Parathyroid adenoma (tissue), 2 donors: ENCODE data around the gene CPEB2.
"Not testable (repeated sequence)": the region's sequence is repeated elsewhere in the genome, so short reads cannot be mapped to it uniquely, and the experiment has no call there.

Experiments
- H2AFZ ChIP-seq: fragments of 300-600 bp; sonication (generic); one replicate; pipeline ENCODE4 v1.7.0; 2017; ENCODE audit warnings: antibody characterized with exemption, mild to moderate bottlenecking
- H3K27ac ChIP-seq: fragments of 300-600 bp; sonication (generic); one replicate; pipeline ENCODE4 v1.7.0; 2017
- H3K27me3 ChIP-seq: fragments of 300-600 bp; sonication (generic); one replicate; pipeline ENCODE4 v1.7.0; 2017; ENCODE audit warnings: low read length; ENCODE audit not compliant: control insufficient read depth, insufficient read depth
- H3K36me3 ChIP-seq: fragments of 300-600 bp; sonication (generic); one replicate; pipeline ENCODE4 v1.7.0; 2017; ENCODE audit warnings: low read length; ENCODE audit not compliant: control insufficient read depth, insufficient read depth
- H3K4me1 ChIP-seq: fragments of 300-600 bp; sonication (generic); one replicate; pipeline ENCODE4 v1.7.0; 2017; ENCODE audit warnings: control low read depth
- H3K4me2 ChIP-seq: fragments of 300-600 bp; sonication (generic); one replicate; pipeline ENCODE4 v1.7.0; 2017; ENCODE audit warnings: low read length
- H3K4me3 ChIP-seq: fragments of 300-600 bp; sonication (generic); one replicate; pipeline ENCODE4 v1.7.0; 2017; ENCODE audit warnings: low read depth, low read length
- H3K79me2 ChIP-seq: fragments of 300-600 bp; sonication (generic); one replicate; pipeline ENCODE4 v1.7.0; 2017; ENCODE audit warnings: control low read depth
- H3K9ac ChIP-seq: fragments of 300-600 bp; sonication (generic); one replicate; pipeline ENCODE4 v1.7.0; 2017; ENCODE audit warnings: mild to moderate bottlenecking
- H3K9me3 ChIP-seq: fragments of 300-600 bp; sonication (generic); one replicate; pipeline ENCODE4 v1.7.0; 2017; ENCODE audit warnings: low read length; ENCODE audit not compliant: control insufficient read depth
- TF ChIP-seq, protein P1 (sequence below): fragments of 300-600 bp; sonication (generic); IDR thresholded peaks from one replicate; pipeline ENCODE4 v1.7.0; 2017; ENCODE audit warnings: antibody characterized with exemption, mild to moderate bottlenecking
- donor health status: primary hyperparathyroidism.

The CPEB2 gene

DNA sequence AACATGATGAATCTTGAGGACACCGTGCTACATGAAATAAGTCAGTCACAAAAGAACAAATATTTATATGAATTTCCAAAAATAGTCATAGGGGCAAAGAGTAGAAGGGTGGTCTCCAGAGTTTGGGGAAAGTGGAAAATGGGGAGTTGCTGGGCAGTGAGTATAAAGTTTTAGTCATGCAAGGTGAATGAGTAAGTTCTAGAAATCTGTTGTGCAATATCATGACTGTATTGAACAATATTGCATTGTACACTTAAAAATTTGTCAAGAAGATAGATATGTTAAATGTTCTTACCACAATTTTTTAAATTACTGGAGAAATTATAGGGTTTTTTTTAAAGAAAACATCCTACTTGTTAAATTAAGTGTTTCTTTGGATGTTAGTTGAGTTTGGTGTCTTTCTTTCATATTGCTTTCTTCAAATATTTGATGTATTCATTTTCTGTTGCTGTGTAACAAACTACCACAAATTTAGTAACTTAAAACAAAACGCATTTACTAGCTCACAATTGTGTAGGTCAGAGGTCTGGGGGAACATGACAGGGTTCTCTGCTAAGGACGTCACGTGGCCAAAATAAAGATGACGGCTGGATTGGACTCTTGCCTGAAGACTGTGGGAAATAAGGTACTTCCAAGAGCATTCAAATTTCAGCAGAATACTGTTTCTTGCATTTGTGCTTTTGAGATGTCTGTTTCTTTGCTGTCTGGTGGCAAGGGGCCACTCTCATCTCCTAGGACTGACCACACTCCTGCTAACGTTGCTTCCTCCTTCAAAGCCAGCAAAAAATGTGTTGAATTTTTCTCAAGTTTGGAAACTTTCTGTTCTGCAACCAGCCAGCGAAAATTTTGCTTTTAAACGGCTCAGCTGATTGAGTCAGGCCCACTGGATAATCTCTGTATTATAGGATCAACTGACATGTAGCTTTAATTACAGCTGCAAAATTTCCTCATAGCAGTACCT lies 76.7 kb downstream of the CPEB2 start:
- no peaks in the 10 kb centered on the region for H3K36me3 ChIP-seq
- H3K9me3 ChIP-seq: no peaks in the 10 kb centered on the region
- TF ChIP-seq, protein P1, sequence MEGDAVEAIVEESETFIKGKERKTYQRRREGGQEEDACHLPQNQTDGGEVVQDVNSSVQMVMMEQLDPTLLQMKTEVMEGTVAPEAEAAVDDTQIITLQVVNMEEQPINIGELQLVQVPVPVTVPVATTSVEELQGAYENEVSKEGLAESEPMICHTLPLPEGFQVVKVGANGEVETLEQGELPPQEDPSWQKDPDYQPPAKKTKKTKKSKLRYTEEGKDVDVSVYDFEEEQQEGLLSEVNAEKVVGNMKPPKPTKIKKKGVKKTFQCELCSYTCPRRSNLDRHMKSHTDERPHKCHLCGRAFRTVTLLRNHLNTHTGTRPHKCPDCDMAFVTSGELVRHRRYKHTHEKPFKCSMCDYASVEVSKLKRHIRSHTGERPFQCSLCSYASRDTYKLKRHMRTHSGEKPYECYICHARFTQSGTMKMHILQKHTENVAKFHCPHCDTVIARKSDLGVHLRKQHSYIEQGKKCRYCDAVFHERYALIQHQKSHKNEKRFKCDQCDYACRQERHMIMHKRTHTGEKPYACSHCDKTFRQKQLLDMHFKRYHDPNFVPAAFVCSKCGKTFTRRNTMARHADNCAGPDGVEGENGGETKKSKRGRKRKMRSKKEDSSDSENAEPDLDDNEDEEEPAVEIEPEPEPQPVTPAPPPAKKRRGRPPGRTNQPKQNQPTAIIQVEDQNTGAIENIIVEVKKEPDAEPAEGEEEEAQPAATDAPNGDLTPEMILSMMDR: no peak
- no peaks in the 10 kb centered on the region for H3K27me3 ChIP-seq
- no peak overlapping the region for H3K4me3 ChIP-seq
- no peak overlapping the region for H3K9ac ChIP-seq
- no peak overlapping the region for H3K4me2 ChIP-seq
- H2AFZ ChIP-seq: no peak overlapping the region
- no peaks in the 10 kb centered on the region for H3K4me1 ChIP-seq
- peaks cover 2% of the 10 kb centered on the region for H3K79me2 ChIP-seq
- no peak overlapping the region for H3K27ac ChIP-seq

DNA sequence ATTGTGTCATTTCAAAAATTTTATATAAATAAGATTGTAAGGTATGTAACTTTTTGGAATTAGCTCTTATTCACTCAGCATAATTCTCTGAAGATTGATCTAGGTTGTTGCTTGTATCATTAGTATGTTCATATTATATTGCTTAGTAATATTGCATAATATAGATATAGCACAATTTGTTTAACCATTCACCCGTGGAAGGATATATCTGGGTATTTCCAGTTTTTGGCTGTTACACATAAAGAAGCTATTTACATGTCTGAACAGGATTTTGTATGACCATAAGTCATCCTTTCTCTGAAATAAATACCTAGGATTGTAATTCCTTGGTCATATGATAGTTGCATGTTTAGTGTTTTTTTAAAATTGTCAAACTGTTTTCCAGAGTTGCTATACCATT lies 82.5 kb downstream of the CPEB2 start:
- Histone ChIP-seq H3K27ac (no peak overlapping the region), H3K9ac (no peak overlapping the region), H2AFZ (no peak overlapping the region), H3K9me3 (no peaks in the 10 kb centered on the region), H3K79me2 (peaks cover 3% of the 10 kb centered on the region), H3K4me1 (no peaks in the 10 kb centered on the region), H3K4me3 (no peak overlapping the region), H3K36me3 (no peaks in the 10 kb centered on the region), H3K27me3 (no peaks in the 10 kb centered on the region), H3K4me2 (no peak overlapping the region)
- TF ChIP-seq, protein P1: no peak

DNA sequence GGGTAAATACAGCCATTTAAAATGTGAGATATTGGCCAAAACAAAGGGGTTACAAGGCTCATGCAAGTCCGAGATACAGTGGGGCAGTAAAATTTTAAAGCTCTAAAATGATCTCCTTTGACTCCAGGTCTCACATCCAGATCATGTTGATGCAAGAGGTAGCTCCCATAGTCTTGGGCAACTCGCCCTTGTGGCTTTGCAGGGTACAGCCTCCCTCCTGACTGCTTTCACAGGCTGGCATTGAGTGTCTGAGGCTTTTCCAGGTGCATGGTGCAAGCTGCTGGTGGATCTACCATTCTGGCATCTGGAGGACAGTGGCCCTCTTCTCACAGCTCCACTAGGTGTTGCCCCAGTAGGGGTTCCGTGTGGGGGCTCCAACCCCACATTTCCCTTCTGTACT lies 83.5 kb downstream of the CPEB2 start:
- H3K79me2 ChIP-seq, H3K9ac ChIP-seq, H3K4me3 ChIP-seq, H3K36me3 ChIP-seq, H3K4me1 ChIP-seq, H3K9me3 ChIP-seq, H3K4me2 ChIP-seq, H3K27me3 ChIP-seq, H3K27ac ChIP-seq, H2AFZ ChIP-seq: not testable (repeated sequence)

DNA sequence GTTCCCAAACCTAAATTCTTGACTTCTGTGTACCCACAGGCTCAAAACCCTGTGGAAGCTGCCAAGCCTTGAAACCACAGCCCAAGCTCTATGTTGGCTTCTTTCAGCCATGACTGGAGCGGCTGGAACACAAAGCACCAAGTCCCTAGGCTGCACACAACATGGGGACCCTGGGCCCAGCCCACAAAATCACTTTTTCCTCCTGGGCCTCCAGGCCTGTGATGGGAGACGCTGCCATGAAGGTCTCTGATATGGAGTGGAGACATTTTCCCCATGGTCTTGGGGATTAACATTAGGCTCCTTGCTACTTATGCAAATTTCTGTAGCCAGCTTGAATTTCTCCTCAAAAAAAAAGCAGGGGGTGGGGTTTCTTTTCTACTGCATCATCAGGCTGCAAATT lies 84.0 kb downstream of the CPEB2 start:
- not testable (repeated sequence) for H3K79me2 ChIP-seq, H3K4me2 ChIP-seq, H3K36me3 ChIP-seq, H3K27ac ChIP-seq, H3K9me3 ChIP-seq, H3K9ac ChIP-seq, H3K4me1 ChIP-seq, H3K27me3 ChIP-seq, H2AFZ ChIP-seq, H3K4me3 ChIP-seq

DNA sequence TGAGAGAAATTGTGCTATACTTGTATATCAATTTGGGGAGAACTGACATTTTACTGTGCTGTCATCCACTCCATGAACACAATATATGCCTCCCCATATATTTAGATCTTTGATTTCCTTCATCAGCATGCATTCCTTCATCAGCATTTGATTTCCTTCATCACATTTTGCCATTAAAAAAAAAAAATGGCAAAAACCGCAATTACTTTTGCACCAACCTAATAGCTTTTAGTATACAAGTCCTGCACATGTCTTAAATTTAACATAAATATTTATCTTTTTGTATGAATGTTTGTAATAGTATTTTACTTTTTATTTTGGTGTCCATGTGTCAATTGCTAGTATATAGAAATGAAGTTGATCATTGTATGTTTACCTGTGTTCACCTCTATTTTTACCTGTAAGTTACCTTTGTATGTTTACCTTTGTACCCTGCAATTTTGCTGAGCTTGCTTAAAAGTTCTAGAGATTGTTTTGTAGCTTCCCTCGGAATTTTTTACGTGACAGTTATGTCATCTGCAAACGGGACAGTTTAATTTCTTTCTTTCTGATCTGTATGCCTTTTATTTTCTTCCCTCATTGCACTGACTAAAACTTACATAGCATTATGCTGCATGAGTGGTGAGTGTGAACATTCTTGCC lies 86.2 kb downstream of the CPEB2 start:
- Histone ChIP-seq H3K27me3 (no peaks in the 10 kb centered on the region), H3K4me3 (no peak overlapping the region), H2AFZ (no peak overlapping the region), H3K4me2 (no peak overlapping the region), H3K4me1 (no peaks in the 10 kb centered on the region), H3K9ac (no peak overlapping the region), H3K36me3 (no peaks in the 10 kb centered on the region), H3K27ac (no peak overlapping the region), H3K79me2 (peaks cover 3% of the 10 kb centered on the region), H3K9me3 (no peaks in the 10 kb centered on the region)
- TF ChIP-seq, protein P1: no peak
